ENCODE measurements around the gene SLC1A3.

SLC1A3 gene

GRCh38 chr5:36726767-36727166 is 120.4 kb downstream of the SLC1A3 start:
- no peak for TF ChIP-seq TAF1 (IDR thresholded peaks at IDR 0.05; ENCODE audit: low read depth)
- no peak for TF ChIP-seq CREB1 (IDR thresholded peaks at IDR 0.05; ENCODE audit: low read depth)
- TF ChIP-seq REST (IDR thresholded peaks at IDR 0.05; ENCODE audit: low read depth), result no peak
- no peak for TF ChIP-seq NFIC (IDR thresholded peaks at IDR 0.05)
- no peak for TF ChIP-seq RAD21 (IDR thresholded peaks at IDR 0.05; ENCODE audit: low read depth)
- TF ChIP-seq FOXM1 (IDR thresholded peaks at IDR 0.05; ENCODE audit: borderline replicate concordance, low read depth), result no peak
- no peak for TF ChIP-seq CEBPB (IDR thresholded peaks at IDR 0.05)
- TF ChIP-seq MAX (IDR thresholded peaks at IDR 0.05), result no peak
- no peak for TF ChIP-seq TEAD4 (IDR thresholded peaks at IDR 0.05)
- TF ChIP-seq, protein P1, sequence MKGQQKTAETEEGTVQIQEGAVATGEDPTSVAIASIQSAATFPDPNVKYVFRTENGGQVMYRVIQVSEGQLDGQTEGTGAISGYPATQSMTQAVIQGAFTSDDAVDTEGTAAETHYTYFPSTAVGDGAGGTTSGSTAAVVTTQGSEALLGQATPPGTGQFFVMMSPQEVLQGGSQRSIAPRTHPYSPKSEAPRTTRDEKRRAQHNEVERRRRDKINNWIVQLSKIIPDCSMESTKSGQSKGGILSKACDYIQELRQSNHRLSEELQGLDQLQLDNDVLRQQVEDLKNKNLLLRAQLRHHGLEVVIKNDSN (IDR thresholded peaks at IDR 0.05), result no peak

- TF ChIP-seq RAD21 (IDR thresholded peaks at IDR 0.05; ENCODE audit: low read depth), result peak; percentile 66
- TF ChIP-seq NFIC (IDR thresholded peaks at IDR 0.05), result no peak
Measured at GRCh38 chr5:36728697-36729543, 122.5 kb downstream of the SLC1A3 start.

GRCh38 chr5:36730537-36731216 is 124.3 kb downstream of the SLC1A3 start:
- TF ChIP-seq EGR1 (IDR thresholded peaks at IDR 0.05) (no peak), MAX (IDR thresholded peaks at IDR 0.05) (no peak), NFIC (IDR thresholded peaks at IDR 0.05) (no peak), REST (IDR thresholded peaks at IDR 0.05; ENCODE audit: low read depth) (no peak), EP300 (IDR thresholded peaks at IDR 0.05; ENCODE audit: borderline replicate concordance) (no peak), YY1 (IDR thresholded peaks at IDR 0.05; ENCODE audit: low read depth) (no peak), FOXM1 (IDR thresholded peaks at IDR 0.05; ENCODE audit: borderline replicate concordance, low read depth) (no peak)
- TF ChIP-seq, protein P1 (IDR thresholded peaks at IDR 0.05), result no peak

GRCh38 chr5:36733183-36733582 is 126.8 kb downstream of the SLC1A3 start:
- TF ChIP-seq TEAD4 (IDR thresholded peaks at IDR 0.05) (no peak), FOXM1 (IDR thresholded peaks at IDR 0.05; ENCODE audit: borderline replicate concordance, low read depth) (no peak), REST (IDR thresholded peaks at IDR 0.05; ENCODE audit: low read depth) (no peak), CEBPB (IDR thresholded peaks at IDR 0.05) (no peak), NFIC (IDR thresholded peaks at IDR 0.05) (no peak), TCF12 (IDR thresholded peaks at IDR 0.05; ENCODE audit: low read depth) (no peak), MAX (IDR thresholded peaks at IDR 0.05) (no peak)
- TF ChIP-seq, protein P1 (IDR thresholded peaks at IDR 0.05), result no peak
